ENCODE data around the gene OR6N1. TPM values are rescaled to one million over a fixed set of nuclear protein-coding genes. Genes with fewer than 3 reads are reported as not detected.

Gene OR6N1
- total and polyA plus RNA-seq, 3 donors from 2014 or later = 1.0 TPM; not detected in 2

- Histone ChIP-seq H3K36me3 (ENCODE audit: low read depth, missing control alignments) (no peaks in the 10 kb centered on the region), H3K9me3 (no peaks in the 10 kb centered on the region), H3K4me1 (no peaks in the 10 kb centered on the region), H3K4me3 (no peak overlapping the region), H3K27me3 (no peaks in the 10 kb centered on the region), H3K27ac (no peak overlapping the region)
- no peak for DNase-seq
- WGBS, 2 donors = 89 to 93% methylated on average over 2 of the region's 2 CpGs
- intact Hi-C loops (cut with DNase I; ENCODE audit: low total_unique reads) = no loop called here
- no peak for TF ChIP-seq CTCF (IDR thresholded peaks at IDR 0.05)
- no peak for TF ChIP-seq POLR2A (IDR thresholded peaks at IDR 0.05)
Observed at GRCh38 chr1:158800526-158800925, 28.5 kb upstream of the OR6N1 start.

GRCh38 chr1:158799689-158800088 is 27.7 kb upstream of the OR6N1 start:
- no peaks in the 10 kb centered on the region for H3K36me3 ChIP-seq (ENCODE audit: low read depth, missing control alignments)
- intact Hi-C loops (cut with DNase I; ENCODE audit: low total_unique reads) = no loop called here
- H3K4me3 ChIP-seq = no peak overlapping the region
- no peak for DNase-seq
- H3K9me3 ChIP-seq = no peaks in the 10 kb centered on the region
- no peaks in the 10 kb centered on the region for H3K4me1 ChIP-seq
- TF ChIP-seq POLR2A (IDR thresholded peaks at IDR 0.05) = no peak
- TF ChIP-seq CTCF (IDR thresholded peaks at IDR 0.05) = no peak
- no peaks in the 10 kb centered on the region for H3K27me3 ChIP-seq
- 89 to 91% methylated on average over 4 of the region's 4 CpGs for WGBS, 2 donors
- no peak overlapping the region for H3K27ac ChIP-seq

GRCh38 chr1:158798531-158798930 is 26.5 kb upstream of the OR6N1 start:
- TF ChIP-seq POLR2A (IDR thresholded peaks at IDR 0.05) (no peak), CTCF (IDR thresholded peaks at IDR 0.05) (no peak)
- intact Hi-C loops (cut with DNase I; ENCODE audit: low total_unique reads) = no loop called here
- Histone ChIP-seq H3K4me1 (no peaks in the 10 kb centered on the region), H3K27ac (no peak overlapping the region), H3K4me3 (no peak overlapping the region), H3K9me3 (no peaks in the 10 kb centered on the region), H3K27me3 (no peaks in the 10 kb centered on the region), H3K36me3 (ENCODE audit: low read depth, missing control alignments) (no peaks in the 10 kb centered on the region)
- DNase-seq = no peak
- WGBS, 2 donors = 45 to 64% methylated on average over 3 of the region's 3 CpGs

GRCh38 chr1:158794247-158794646 is 22.3 kb upstream of the OR6N1 start:
- no peaks in the 10 kb centered on the region for H3K9me3 ChIP-seq
- no peak for DNase-seq
- H3K4me3 ChIP-seq = no peak overlapping the region
- H3K36me3 ChIP-seq (ENCODE audit: low read depth, missing control alignments) = no peaks in the 10 kb centered on the region
- H3K4me1 ChIP-seq = no peaks in the 10 kb centered on the region
- intact Hi-C loops (cut with DNase I; ENCODE audit: low total_unique reads) = no loop called here
- 79 to 88% methylated on average over 6 of the region's 6 CpGs for WGBS, 2 donors
- TF ChIP-seq POLR2A (IDR thresholded peaks at IDR 0.05) (no peak), CTCF (IDR thresholded peaks at IDR 0.05) (no peak)
- no peak overlapping the region for H3K27ac ChIP-seq
- H3K27me3 ChIP-seq = no peaks in the 10 kb centered on the region

- intact Hi-C loops (cut with DNase I; ENCODE audit: low total_unique reads) = no loop called here
- 88% methylated on average over 2 of the region's 2 CpGs for whole genome bisulfite sequencing, 2 donors
Observed at GRCh38 chr1:158793604-158794003, 21.6 kb upstream of the OR6N1 start.

More at GRCh38 chr1:158793604-158794003, 21.6 kb upstream of the OR6N1 start:
- no peaks in the 10 kb centered on the region for H3K4me1 ChIP-seq
- no peaks in the 10 kb centered on the region for H3K36me3 ChIP-seq (ENCODE audit: low read depth, missing control alignments)
- DNase-seq = no peak
- TF ChIP-seq CTCF (IDR thresholded peaks at IDR 0.05) = no peak
- no peak for TF ChIP-seq POLR2A (IDR thresholded peaks at IDR 0.05)
- H3K27ac ChIP-seq = no peak overlapping the region
- no peaks in the 10 kb centered on the region for H3K27me3 ChIP-seq
- H3K9me3 ChIP-seq = no peaks in the 10 kb centered on the region
- no peak overlapping the region for H3K4me3 ChIP-seq

All from testis (tissue), 3 donors.